HT-29 (cell line): ENCODE data around the gene PALLD. TPM values are rescaled to one million over a fixed set of nuclear protein-coding genes. Genes with fewer than 3 reads are reported as not detected.
"Not testable (repeated sequence)": the region's sequence is repeated elsewhere in the genome, so short reads cannot be mapped to it uniquely, and the experiment has no call there.

Source experiments
- DNase-seq: peaks from one replicate; pipeline ENCODE4 v3.0.0-alpha.2; 2015; ENCODE audit warnings: low spot score
- total RNA-seq: library from RNA; depleted of rRNA; stranded (reverse); fragments of >200 nt; shearing (Covaris generic); gene quantifications from 2 replicates; pipeline ENCODE4 v1.2.3, GENCODE V29; 2014

Gene PALLD
- total RNA-seq, 1 experiment from 2014 or later, result 1.3 TPM

DNA sequence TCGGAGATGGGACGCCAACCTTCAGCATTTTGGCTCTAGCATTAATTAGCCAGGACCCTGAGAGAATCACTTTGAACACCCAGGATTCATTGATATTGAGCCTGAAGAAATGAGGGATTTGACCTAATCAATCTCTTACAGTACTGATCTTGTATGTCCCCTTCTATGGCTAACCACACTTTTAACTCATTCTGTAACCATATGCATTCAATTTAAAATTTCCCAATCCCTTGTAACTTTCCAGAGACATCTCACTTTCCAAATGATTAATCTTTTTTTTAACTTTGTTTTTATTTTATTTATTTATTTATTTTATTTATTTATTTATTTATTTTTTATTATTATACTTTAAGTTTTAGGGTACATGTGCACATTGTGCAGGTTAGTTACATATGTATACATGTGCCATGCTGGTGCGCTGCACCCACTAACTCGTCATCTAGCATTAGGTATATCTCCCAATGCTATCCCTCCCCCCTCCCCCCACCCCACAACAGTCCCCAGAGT is 205.8 kb downstream of the PALLD start:
- DNase-seq, result not testable (repeated sequence)

DNA sequence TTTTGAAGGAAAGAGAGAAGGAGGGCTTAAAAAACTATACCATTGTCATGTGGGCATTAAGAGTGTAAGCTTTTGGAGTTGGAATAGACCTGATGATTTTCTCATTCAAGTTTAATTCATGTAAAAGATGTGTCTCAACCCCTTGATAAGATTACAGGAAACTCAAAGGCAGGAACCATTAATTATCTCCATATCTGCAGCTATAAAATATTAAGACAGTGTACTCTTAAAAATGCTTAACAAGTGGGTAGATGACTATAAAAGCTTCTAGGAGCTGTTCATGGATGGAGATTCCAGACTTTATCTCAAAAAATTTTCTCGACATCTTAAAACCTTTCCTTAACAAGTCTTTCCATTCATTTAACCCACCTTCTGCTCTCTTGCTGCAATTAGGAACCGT is 208.3 kb downstream of the PALLD start:
- no peak for DNase-seq

DNA sequence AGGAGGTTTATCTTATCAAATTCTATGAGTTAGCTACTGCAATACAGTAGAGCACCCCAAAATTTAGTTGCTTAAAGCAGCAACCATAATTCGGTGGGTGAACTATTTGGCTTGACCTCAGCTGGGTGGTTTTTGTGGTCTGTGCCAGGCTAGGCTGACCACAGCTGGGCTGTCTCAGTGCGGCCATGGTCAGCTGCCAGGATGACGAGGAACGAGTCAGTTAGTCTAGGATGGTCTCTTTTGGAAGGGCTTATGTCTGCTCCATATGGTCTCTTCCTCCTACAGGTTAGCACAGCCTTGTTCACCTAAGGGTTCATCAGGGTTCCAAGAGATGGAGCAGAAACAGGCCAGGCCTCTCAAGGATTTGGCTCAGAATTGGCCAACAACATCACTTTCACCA is 210.4 kb downstream of the PALLD start:
- DNase-seq, result no peak

DNA sequence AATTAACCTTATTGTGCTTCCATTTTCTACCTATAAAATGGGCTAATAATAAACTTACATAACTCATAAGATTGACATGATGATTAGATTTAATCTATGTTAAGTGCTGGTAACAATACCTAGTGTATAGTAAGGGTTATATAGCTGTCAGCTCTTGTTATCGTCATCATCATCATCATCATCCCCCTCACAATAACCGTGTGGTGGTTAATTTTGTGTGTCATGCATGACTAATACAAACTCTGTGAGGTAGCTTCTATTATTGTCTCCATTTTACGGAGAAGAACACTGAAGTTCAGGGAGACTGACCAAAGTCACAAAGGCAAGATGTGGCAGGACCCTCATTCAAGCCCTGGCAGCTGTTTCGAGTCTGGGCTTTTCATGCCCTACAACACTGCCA is 211.3 kb downstream of the PALLD start:
- DNase-seq, result no peak

DNA sequence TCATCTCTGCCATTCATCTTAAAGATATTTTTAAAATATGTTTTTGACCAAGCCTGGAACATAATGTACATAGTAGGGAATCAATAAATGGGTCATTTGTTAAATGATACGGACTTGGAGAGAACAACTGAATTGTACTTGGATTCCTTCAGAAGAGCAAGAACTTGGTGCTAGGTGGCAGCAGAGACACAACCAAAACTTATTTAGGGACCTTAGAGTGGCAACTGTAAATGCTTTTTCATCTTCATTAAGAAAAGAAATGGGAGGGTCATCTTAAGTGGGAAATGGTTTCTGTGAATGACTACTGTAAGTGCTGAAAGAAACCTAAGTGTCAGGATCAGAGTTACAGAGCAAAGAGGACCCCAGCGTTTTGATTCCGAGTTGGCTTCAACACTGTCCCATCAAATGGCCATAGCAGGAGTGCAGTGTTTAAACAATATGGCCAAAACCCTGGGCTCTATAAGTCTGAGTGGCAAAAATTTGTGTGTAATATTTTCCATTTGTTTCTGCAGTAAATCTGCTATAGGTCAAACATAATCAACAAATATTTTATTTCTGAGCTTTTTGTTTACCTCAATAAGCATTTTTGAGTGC is 213.6 kb downstream of the PALLD start:
- DNase-seq, result peak; percentile 45

DNA sequence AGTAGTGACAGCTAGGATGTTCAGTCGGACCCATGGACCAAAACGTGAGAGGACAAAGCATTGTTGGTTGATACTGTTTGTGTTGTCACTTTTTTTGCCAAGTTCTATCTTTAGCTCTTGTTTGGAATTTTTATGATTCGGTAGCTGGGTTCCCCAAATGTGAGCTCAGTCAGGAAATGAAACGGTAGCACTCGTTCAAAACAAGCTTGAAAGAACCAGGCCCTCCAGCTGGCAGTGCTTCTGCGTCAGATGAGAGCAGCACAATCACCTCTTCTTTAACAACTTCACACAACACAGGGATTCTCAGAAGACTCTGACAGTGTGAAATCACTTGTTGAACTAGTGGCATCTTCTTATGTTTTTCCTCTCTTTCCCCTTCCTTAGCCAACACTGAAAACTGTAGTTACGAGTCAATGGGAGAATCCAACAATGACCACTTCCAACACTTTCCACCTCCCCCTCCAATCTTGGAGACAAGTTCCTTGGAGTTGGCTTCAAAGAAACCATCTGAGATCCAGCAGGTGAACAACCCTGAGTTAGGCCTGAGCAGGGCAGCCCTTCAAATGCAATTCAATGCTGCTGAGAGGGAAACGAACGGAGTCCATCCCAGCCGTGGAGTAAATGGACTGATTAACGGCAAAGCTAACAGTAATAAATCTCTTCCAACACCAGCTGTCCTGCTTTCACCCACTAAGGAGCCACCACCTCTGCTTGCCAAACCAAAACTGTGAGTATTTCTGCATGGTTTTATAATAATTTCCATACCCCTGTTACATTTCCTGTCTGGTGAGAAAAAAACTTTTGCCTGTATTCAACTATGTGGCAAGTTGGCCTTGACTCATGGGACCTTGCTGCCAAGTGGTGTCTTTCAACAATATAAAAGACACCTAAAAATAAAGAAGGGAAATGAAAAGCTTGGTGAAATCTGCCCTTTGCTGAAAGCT is 214.6 kb downstream of the PALLD start:
- DNase-seq, result no peak

DNA sequence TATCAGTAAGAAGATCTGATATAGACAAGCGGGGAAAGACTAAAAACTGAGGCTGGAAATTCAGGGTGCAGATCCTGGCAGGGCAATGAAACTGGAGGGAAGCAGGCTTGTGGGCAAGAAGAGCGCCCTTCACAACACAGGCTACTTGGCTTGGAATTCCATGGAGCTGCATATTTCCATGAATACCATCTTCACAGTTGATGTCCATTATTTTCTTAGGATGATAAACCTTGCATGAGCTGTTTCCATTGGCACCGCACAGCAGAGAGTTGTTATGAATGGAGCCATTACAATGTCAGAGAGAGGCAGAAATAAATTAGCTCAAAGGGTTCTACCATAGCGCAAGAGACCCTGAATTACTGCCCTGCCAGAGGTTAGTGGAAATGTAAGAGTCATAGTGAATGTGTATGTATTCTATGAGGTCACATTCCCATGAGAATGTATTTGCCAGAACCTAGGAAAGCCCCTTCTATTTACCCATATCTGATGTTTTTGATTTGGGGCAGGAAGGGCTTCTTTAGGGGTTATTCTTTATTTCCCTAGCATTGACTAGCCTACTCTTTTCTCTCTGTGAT is 215.6 kb downstream of the PALLD start:
- no peak for DNase-seq

DNA sequence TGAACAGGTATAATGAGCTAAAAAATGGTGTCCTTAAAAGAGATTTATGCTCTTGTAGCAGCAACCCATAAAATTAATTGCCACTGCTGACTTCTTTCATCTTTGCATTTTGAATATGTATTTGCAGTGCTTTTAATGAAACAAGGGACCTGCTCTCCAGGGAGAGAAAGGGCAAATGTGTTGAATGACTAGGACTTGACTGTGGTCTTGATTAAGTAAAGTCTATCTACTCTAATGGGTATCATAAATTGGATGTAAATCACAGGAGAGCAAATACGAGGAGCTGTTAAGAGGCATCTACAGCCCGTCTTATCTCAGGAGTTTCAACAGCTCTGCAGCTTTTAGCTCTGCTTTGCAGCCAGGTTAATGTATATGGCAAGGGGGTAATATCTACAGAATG is 216.4 kb downstream of the PALLD start:
- no peak for DNase-seq

DNA sequence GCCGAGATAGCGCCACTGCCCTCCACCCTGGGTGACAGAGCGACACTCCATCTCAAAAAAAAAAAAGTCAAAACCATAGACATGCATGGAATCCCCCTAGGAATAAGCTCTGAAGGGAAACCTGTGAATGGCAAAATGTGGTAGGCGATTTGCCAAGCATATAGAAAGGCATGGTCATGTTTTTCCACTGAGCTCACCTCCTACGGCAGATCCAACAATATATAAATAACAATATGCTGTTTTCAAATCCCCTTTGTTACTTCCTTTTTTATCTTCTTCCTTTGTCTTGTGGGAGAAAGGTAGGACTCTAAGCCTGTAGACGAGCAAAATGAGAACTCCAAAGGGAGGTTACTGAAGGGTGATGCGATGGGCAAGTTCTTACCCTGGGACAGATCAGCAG is 219.0 kb downstream of the PALLD start:
- no peak for DNase-seq

DNA sequence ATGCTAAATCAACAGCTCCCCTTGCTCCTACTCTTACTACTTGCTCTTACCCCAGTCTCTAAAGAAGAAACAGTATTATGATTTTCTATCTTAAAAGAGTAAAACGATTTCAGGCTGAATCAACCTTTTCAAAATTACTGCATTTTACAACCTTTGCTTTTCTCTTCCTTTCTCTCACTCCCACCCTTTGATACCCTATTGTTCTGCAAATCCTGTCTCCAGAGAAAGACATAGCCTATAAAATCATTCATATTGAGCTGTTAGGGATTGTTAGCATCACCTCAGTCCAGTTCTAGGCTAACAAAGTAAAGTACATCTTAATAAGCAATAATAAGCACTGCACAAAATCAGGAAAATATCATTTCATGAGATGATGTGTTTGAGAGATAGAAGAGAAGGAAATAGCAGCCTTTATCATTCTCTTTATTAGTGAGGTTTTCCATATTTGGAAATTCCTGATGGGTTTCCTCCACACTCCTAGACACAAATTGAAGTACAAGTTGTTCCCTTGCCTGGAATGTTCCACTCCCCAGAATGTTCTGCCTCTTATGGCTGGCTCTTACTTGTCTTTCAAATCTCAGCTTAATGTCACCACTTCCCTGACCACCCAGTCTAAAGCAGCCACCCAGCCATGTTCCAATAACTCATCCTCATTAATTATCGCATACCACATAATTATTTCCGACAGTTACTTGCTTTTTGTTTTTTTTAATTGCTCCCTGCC is 219.7 kb downstream of the PALLD start:
- no peak for DNase-seq

DNA sequence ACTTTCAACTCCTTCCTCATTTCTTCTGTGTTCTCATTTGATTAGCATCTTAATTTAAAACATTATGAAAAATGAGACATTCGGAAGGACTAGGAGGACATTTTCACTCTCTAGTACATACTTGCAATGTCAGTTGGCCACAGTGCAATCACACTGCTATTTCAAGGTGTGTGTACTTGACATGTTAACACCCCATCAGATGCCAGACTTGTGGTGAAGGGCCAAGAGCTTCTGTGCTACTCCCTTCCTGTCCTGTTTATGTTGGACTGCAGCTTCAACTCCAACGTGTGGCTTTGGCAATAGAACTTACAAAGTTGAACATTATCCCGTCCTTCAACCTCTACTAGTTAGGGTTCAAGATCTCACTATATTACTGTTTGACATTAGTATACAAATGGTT is 221.0 kb downstream of the PALLD start:
- DNase-seq, result no peak

DNA sequence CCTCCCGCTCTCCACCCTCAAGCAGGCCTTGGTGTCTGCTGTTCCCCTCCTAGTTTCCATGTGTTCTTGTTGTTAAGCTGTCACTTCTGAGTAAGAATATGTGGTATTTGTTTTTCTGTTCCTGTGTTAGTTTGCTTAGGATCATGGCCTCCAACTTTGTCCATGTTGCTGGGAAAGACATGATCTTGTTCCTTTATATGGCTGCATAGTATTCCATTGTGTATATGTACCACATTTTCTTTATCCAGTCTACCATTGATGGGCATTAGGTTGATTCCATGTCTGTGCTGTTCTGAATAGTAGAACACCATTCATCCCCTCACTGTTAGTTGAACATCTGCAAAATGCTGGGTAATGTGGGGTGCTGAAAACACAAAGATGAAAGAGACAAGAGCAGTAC is 222.9 kb downstream of the PALLD start:
- no peak for DNase-seq

DNA sequence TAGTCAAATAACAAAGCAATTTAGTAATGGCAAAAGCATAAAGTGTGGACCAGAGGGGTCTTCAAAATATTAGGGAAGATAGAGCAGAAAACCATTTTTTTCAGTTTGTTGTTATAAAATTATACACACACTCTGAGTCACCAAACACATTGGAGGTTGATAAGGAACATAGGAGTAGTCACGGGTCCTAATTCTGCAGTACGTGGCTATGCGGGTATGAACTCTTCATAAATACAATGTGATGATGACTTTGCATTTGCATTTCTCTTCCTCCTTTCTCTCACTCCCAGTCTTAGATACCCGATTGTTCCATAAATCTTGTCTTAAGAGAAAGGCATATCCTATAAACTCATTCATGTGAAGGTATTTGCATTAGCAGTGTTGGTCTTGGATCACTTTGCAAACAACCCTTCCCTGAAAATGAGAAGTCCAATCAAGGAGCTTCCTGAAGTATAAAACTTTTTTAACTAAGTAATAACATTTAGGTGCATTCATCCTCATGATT is 223.6 kb downstream of the PALLD start:
- DNase-seq, result no peak

DNA sequence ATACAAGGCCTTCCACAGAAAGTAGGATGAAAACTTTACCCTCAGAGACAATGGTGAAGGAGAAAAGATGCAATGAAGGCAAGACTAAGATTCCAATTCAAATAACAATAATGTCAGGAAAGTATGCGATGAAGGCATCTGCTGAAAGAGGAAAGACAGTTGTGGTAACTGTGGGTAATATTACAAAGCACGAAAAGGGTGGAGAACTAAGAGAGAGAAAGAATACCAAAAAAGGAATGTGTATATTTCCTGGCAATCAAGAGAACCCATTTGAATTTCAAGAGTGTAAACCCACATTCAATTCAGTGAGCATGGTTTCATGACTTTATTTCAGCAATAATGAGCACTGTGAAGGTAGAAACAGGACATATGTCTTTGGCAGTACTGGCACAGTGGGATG is 225.5 kb downstream of the PALLD start:
- DNase-seq, result no peak

DNA sequence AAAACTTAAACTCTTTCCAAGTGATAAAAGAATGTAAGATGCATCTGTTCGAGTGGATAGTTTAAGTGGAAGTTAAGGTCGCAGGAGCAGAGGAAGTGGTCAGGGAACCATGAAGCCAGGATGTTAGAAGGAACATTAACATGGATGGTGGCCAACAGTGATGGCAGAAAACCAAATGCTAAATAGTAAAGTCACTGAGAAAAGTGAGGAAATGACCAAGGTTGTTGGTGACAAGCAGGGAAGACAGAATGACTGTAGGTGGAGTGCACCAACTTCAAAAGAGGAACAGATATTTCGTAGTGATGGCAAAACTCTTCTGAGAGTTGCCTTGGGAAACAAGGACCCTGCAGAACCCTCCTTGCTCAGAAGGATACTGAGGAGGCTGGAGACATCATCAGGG is 226.2 kb downstream of the PALLD start:
- no peak for DNase-seq

DNA sequence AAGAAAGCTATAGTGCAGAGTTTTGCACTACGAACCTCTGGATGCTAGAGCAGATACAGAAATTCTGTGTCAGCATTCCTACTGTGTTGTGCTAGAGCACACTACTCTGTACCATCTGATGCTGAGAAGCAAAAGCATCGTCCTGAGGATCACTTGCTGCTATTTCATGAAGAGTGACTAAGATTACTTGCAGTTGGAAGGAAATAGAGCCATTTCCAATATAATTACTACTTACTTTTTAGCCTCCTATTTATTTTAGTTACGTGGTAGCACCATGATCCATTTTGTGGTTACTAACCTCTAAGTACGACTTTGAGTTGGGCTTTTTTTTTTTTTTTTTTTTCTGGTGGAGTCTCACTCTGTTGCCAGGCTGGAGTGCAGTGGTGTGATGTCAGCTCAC is 226.7 kb downstream of the PALLD start:
- no peak for DNase-seq

DNA sequence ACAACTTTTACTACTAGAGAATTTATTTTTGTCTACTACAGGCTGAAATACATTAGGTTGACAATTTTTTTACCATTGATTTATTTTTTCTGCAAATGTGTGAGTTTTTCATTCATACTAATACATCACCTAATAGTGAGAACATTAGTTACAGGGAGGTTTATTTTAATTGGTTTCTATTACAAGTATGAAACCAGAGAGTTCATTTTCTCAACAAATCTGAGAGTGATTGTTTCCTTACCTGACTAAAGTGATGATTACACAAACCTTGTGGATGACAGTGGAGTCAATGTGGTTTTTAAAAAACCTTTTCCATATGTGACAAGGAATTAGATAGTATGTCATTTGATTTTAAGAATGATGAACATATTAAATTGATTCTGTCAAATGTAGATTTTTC is 227.4 kb downstream of the PALLD start:
- no peak for DNase-seq

DNA sequence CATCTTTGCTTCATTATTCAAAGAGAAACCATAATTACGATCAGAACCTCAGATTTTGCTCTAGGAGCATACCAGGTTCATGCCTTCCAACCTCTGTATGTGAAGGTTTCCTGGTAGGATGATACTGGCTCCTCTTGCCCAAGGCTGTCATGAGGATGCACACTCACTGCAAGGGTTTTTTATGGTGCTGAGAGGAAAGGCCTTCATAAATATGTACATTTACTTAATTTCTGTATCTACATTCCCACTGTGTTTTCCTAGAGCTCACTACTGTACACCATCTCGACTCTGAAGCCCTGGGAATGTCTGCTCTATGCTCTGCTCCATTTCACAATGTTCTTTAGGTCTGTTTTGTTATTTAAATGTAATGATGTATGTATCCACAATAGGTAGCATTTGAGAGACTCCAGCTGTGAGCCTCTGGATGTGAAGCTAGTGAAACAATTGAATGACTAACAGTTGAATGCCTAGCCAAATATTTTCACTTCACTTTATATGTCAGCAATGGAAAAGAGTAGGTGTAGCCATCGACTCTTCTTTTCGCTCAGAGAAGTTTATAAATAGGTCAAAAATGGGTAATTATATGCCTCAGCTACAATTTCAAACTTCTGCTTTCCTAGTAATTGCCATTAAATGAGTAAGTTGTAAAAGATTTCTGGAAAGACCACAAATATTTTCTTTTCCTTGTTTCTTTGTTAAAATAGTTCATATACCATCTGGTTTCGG is 228.0 kb downstream of the PALLD start:
- DNase-seq, result no peak

DNA sequence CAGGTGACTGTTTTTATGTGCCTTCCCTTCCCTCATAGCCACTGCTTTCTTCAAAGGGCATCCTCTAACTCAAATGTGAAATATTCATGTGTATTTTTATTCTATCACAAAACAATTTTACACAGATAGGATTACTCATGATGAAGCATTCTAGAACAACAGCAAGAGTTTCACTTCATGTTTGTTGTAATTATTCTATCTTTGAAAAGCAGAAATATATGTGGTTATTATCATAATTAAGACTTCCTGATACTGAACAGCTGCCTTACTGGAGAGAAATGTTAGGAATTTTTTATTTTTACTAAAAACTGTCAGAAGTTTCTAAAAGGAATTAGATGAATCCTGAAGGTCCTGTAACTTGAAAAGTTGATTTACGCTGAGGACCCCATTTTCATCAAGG is 229.1 kb downstream of the PALLD start:
- no peak for DNase-seq

DNA sequence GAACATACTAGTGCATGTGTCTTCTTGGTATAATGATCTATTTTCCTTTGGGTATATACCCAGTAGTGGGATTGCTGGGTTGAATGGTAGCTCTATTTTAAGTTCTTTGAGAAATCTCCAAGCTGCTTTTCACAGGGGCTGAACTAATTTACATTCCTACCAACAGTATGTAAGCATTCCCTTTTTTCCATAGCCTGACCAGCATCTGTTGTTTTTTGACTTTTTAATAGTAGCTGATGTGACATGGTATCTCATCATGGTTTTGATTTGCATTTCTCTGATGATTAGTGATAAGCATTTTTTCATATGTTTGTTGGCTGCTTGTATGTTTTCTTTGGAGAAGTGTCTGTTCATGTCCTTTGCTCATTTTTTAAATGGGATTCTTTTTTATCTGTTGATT is 230.3 kb downstream of the PALLD start:
- not testable (repeated sequence) for DNase-seq

DNA sequence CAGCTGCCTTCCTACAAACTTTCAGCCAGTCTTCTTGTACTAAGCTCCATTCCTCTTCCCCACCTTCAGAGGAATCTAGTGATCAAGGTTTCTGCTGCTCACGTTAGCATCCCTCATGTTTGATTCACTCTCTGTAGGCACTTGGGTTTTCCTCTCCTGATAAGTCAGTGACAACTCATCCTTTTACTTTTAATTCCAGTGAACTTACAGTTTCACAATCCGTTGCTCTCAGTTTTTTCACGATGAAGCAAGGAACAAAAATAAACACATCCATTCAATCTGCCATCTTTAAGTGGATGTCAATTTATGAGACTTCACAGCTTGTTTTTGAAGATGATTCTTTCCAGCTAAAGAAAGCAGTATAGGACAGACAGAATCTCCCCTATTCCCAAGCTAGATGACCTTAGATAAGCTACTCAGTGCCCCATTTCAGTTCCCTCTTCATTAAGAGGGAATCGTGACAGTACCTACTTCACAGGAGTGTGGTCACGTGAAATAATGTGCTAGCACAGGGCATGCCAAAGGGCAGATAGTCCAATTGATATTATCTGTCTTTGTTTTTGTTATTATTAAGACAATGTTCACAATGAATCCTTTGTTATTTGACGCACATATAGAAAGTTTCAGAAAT is 234.3 kb downstream of the PALLD start:
- no peak for DNase-seq
